HL-60/S4 treated with phorbol 12-myristate 13-acetate at 8.2 ng/mL for 4 days and 3 days (cell line): ENCODE results near the gene WBP11.

Experiments
- in situ Hi-C: fragments of 300-500 bp; cut with MboI; formaldehyde crosslinking; loops from 2 replicates; pipeline ENCODE4 v1.15.0; 2022; ENCODE audit warnings: low sequenced_read_pairs

The WBP11 gene

GRCh38 chr12:14826491-14826890, 23.2 kb upstream of the WBP11 start:
- in situ Hi-C loops, result no loop called here

DNA sequence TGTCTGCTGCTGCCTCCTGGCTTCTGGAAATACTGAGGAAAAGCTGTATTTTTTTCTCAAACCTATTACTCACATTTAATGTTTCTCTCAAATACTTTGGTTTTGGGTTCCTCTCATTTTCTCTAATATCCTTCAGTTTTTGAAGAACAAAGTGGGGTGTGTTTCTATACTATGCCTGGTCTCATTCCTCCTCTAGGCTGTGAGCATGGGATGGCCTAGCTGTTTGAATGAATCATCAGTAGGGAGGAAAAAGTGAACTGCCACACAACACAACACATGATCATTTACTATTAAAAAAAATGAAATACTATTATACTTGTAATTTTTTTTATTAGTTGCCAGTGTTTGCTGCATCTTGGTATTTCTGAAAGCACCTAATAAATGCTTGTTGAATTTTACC, 22.0 kb upstream of the WBP11 start:
- in situ Hi-C loops, result no loop called here

GRCh38 chr12:14824012-14824634, 20.8 kb upstream of the WBP11 start:
- in situ Hi-C loops, result no loop called here

- in situ Hi-C loops, result no loop called here
Observed at GRCh38 chr12:14814014-14814413, 10.7 kb upstream of the WBP11 start, which contains the start of gene SMCO3. Gene SMCO3, minus strand, starts transcription at chr12:14814182. Its CDS starts 7,502 bp downstream, at chr12:14806680.

- in situ Hi-C loops, result no loop called here
Observed at GRCh38 chr12:14811486-14811885, 8.2 kb upstream of the WBP11 start.

DNA sequence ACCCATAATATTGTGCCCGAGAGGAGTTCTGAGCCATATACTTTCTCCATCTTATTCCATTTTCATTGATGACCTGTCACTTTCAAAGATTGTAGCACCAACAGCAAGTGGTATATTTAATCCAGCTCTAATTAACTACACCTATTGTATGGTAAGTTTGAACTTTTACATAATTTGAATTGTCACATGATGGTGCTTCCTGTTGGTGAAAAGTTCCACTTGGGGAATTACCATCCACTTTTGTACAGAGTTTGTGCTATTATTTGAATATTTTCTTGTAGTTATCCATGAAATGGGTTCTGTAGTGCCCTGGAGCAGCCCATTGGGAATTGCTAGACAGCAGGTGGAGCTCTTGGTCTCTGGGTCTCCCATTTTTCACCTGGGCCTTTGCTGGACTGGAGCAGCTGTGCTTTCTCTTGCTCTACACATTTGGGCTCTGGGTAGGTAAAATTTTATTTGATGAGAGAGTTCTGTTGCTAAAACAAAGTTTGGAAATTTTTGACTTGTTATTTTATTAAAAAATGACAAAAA, 7.7 kb upstream of the WBP11 start:
- in situ Hi-C loops, result no loop called here

DNA sequence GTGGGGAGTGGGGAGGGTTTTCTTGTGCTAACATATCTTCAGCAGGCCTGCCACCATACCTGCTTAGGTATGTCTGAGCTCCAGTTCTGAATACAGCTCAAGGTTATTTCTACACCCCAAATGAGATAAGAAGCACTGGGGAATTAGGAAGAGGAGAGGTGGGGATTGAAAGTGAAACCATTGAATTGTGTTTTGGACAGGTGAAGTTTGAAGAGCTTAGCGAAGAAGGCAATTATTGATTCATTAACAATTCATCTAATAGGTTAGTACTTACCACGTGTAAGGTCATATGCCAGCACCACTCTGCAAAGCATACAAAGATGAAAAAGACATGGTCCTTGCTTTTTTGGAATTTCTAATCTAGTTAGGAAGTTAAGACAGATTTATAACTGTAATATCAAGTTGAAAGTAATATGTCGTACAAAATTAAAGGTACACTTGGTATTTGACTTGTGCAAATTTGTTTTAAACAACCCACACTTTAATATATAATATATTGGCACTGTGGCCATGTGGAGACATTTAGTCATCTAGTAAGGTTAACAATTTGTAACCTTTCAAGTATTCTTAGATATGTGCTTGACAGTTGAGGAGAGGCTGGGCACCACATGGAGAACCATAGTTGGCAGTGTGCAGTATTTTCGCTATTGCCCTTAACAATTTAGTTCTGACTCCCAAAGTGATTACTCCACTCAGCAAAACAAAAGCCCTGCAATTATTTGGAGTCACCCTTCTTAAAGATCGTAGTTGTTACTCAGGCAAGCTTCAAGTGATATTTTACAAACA, 7.1 kb upstream of the WBP11 start:
- in situ Hi-C loops, result no loop called here

DNA sequence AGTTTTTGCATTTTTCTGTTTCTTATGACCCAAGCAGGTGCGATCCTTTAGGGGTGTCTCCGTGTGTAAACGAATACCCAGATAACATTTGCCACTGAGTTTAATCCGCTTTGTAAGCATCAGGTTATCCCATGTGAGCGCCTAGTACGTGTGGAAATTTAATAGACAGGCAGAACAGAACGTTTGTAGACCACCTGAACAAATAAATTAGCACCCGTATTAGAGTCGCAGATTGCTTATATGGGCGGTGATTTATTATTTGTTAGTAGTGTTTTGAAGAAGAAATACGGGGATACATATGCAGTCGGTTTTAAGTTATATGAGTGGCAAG, 517 bp upstream of the WBP11 start:
- in situ Hi-C loops, result no loop called here

DNA sequence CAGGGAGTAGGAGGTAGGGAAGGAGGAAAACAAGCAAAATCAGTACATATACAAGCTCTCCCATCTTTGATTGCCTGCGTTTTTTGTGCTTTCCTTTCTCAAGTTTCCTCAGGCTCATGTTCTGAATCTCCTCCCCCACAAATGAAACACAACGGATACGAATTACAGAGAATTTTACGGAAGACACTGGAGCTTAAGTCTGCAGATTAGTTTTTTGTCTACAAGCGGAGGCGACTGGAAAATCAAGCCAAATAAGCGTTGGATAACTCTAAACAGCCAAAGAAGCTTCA, 612 bp downstream of the WBP11 start:
- in situ Hi-C loops, result no loop called here

GRCh38 chr12:14802247-14802646, 1.0 kb downstream of the WBP11 start:
- in situ Hi-C loops, result no loop called here

DNA sequence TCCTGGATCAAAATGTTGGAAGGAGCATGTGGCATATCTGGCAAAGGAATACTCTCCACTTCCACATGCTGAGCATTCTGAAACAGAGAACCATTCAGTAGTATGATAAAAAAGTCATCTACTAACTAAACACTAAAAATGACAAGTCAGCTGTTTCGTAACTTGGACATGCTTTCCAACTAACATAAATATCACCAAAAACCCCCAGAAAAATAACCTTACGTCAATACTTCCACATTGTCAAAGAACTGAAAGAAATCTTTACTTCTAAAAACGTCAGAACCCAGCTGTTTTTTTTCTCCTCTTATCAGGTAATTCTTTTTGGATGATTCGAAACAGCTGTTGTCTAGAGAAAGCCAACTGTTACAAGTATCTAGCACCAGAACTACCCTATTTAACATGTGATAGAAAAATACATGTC, 8.2 kb downstream of the WBP11 start:
- in situ Hi-C loops, result no loop called here

- in situ Hi-C loops, result no loop called here
Observed at GRCh38 chr12:14785568-14785967, 17.7 kb downstream of the WBP11 start.

- in situ Hi-C loops, result no loop called here
Observed at GRCh38 chr12:14784471-14784870, 18.8 kb downstream of the WBP11 start.

DNA sequence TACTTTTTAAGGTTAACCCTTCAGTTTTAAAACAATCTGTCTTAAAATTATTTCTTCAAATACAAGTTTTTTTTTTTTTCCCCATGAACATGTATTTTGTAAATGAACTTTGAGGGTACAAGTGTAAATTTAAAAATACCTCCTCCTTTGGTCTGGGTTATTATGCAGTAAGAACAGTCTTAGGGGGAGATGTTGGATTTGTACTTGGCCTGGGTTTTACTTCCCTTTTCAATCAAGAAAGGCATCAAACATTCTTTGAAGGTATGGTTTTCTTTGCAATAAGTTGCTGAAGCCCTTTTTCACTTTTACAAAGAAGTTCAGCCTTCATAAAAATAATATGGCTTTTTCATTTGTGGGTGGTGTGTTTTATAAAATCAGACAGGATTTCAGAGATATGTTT, 20.5 kb downstream of the WBP11 start:
- in situ Hi-C loops, result no loop called here

DNA sequence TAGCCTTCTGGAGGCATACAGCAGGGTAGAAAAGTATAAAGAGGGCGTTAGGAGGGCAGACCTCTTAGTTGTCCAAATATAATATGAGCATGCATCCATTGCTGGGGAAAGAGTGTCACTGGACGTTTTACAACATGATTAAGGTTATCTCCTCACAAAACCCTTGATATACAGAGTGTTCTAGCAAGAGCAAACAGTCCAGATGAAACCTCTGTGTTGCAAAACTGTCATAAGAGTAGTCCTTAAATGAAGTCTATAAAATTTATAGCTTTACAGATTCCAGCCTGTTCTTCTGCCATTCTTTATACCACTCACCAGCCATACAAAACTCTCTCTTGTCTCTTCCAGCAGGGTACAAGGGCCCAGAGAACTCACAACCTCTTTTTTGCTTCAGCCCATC, 21.7 kb downstream of the WBP11 start:
- in situ Hi-C loops, result no loop called here

DNA sequence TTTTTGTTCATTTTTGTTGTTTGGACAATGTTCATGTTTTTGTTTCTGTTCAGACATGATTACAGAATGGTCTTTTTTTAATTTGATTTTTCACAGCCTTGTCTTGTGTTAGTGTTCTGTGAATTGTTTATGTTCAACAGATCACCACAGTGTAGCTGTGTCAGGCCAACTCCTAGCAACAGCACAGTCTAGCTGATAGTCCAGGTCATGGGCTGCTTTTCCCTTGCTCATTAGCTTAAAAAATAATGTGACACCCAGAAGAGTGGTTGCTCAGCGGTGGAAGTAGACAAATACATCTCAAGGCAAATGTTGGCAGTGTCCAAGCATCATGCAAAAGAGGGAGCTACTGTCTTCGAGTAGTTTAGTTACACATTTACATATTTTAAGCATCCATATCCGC, 22.4 kb downstream of the WBP11 start:
- in situ Hi-C loops, result no loop called here

- in situ Hi-C loops, result no loop called here
Observed at GRCh38 chr12:14779834-14780233, 23.4 kb downstream of the WBP11 start.

GRCh38 chr12:14777271-14777670, 26.0 kb downstream of the WBP11 start:
- in situ Hi-C loops, result no loop called here

DNA sequence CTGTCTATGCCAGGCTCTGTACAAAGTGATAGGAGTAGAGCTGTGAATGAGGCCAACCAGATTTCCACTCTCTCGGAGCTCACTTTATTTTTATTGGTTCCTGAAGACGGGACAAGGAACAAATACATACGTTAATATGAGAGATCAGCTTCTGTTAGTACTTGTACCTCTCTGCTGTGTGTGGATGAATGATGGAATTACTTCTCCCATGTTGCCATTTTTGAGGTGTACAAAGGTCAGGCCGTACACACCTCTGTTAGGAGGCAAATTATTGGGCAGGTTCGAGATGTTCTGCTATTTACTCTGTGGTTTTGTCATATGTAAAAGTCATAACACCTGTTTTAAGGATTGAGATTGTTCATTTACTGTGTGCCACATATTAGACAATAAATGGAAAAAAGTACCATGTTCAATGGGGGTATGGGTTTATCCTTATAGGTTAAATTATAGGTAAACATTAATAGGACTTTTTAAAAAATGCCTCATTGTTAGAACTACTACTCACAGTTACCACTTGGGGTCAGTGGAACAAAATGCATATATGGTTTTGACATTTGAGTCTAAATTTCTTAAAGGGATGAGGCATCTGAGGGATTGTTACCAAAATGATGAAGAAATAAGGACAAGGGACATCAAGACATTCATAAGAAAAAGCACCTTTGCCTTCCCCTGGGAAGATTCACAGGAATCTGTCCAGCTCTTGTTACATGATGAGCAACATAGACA, 26.9 kb downstream of the WBP11 start:
- in situ Hi-C loops, result no loop called here

GRCh38 chr12:14775636-14775980, 27.7 kb downstream of the WBP11 start:
- in situ Hi-C loops, result no loop called here

DNA sequence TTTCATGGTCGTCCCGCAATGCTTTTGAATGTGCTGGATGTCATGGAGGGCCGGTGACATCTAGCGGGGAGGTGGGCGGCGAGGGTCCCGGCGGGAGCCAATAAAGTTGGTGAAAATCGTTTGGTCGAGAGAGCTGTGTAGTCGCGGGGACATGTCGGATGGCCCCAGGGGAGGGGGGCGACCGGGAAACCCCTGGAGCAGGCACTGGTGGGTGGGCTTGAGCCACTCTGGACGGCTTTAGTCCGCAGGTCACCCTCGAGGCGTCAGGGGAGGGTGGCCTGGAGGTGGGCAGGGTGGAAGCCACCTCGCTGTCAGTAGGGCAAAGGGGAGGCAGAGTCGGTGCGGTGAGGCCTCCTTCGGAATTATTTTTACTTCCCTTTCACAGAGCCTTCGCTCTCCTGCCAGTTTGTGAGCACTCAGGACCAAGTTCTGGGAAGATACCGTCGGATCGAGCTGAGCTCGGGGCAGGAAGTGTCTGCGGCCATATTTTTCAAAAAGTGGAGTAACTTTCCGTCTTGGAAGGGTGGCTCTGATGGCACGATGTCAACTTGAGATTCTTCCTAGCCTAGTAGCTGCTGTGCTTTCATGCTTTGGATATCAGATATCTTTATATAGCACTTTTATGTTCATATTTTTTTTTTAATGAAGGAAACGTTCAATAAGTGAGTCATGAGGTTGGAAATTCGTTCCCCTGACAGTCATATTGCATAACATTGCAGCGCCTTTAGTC, 28.2 kb downstream of the WBP11 start:
- in situ Hi-C loops, result no loop called here
